Activated naive CD4-positive, alpha-beta T cell treated with anti-CD3 and anti-CD28 coated beads, Interleukin-2, amount 50 U/mL, for 16 hours (primary cell): ENCODE data around the gene KDM1B.
A peak's percentile ranks its signal among the peaks of the same experiment; 100 is the strongest.

Source experiments
- DNase-seq: peaks from one replicate; pipeline ENCODE4 v3.0.0-alpha.2; 2020

The KDM1B gene

GRCh38 chr6:18264219-18264922 is 109.1 kb downstream of the KDM1B start, which contains the start of gene DEK:
Gene DEK (minus strand): TSS chr6:18264530. CDS start chr6:18263987, 543 bp downstream.
- DNase-seq = peak; percentile 84

- DNase-seq = no peak
Observed at GRCh38 chr6:18264923-18265377, 109.7 kb downstream of the KDM1B start.

- no peak for DNase-seq
Observed at GRCh38 chr6:18265787-18266522, 110.7 kb downstream of the KDM1B start.

- DNase-seq = no peak
Observed at GRCh38 chr6:18266523-18266912, 111.3 kb downstream of the KDM1B start.

- DNase-seq = no peak
Observed at GRCh38 chr6:18268066-18268465, 112.8 kb downstream of the KDM1B start.

- no peak for DNase-seq
Observed at GRCh38 chr6:18269253-18269652, 114.0 kb downstream of the KDM1B start.

GRCh38 chr6:18269717-18270116 is 114.5 kb downstream of the KDM1B start:
- no peak for DNase-seq

- no peak for DNase-seq
Observed at GRCh38 chr6:18270216-18270615, 115.0 kb downstream of the KDM1B start.
